ENCODE results near the gene ARPC1B. TPM values are rescaled to one million over a fixed set of nuclear protein-coding genes. Genes with fewer than 3 reads are reported as not detected.
"Not testable (repeated sequence)": the region's sequence is repeated elsewhere in the genome, so short reads cannot be mapped to it uniquely, and the experiment has no call there.

Gene ARPC1B
- total RNA-seq (100 to 1,000 TPM; 185 to 220 TPM), total RNA-seq (16.3 to 27.3 reads per million in 2 donors)

DNA sequence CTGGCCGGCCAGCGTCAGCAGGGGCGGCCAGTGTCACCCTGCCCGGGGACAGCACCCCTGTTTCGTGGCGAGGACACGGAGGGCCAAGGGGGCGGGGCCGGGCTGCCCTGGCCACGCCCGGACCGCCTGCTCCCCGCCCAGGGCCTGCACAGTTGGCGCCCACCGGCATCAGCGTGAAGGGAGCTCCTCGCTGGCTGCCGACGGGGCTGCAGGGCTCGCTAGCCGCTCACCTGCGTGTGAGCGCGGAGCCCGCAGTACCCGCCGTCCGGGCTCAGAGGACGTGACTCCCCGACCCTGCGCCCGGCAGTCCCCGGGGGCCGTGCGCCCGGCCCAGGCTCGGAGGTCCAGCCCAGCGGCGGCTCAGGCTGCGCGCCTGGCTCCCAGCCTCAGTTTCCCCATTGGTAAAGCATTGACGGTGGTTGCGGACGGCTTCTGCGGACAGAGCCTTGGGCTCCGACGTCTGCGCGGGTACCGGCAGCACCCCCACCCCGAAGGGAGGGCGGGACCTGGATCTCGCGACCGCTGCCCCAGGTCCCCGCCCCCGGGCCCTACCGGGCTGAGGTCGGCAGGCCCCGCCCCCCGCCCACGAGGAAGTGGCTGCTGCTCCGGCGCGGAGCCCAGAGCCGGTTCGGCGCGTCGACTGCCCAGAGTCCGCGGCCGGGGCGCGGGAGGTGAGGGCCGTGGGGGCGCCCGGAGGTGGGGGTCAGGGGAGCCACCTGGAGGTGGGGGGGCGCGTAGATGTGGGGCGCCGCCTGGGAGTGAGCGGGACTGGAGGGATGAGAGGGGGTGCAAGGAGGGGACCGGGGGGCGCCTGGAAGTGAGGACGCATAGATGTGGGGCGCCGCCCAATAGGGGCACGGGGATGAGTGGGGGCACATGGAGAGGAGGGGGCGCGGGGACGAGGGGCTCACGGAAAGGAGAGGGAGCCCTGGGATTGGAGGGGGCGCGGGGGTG lies at the start of gene ARPC1B:
Gene ARPC1B (plus strand): TSS at position 620 of the 954 bp plus-strand sequence. CDS start 10,985 bp downstream, outside the sequence.
- peak; percentile 66 for ATAC-seq
- peak; percentile 67 to 88 (median 84) for DNase-seq
- Mint-ChIP-seq H3K4me3 (peak within 1 kb of the TSS; percentile 89), H3K27ac (peak within 1 kb of the TSS; percentile 98), H3K36me3 (ENCODE audit: low read depth) (peaks cover 3% of the 10 kb centered on the region), H3K27me3 (no peaks in the 10 kb centered on the region), H3K4me1 (peaks cover 21% of the 10 kb centered on the region)
- no peaks in the 10 kb centered on the region for H3K9me3 ChIP-seq (ENCODE audit: control insufficient read depth, low read length, poor library complexity, severe bottlenecking)

DNA sequence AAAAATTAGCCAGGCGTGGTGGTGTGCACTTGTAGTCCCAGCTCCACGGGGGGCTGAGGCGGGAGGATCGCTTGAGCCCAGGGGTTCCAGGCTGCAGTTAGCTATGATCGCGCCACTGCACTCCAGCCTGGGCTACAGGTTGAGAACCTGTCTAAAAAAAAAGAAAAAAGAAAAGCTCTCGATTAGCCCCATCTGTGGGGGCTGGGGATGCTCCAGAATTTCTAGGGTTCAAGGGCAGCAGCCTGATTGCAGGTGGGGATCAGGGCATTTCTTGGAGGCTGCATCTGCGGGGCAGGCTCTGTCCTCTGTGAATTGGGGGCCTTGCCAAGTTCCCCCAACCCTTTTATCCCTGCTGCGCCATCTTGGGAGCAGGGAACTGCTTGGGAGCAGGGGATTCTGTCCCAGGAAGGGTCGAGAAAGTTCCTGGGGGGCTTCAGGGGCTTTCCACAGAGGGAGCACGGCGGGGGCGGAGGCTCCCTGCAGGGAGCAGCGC lies 49.5 kb upstream of the ARPC1B start:
- ATAC-seq: no peak

DNA sequence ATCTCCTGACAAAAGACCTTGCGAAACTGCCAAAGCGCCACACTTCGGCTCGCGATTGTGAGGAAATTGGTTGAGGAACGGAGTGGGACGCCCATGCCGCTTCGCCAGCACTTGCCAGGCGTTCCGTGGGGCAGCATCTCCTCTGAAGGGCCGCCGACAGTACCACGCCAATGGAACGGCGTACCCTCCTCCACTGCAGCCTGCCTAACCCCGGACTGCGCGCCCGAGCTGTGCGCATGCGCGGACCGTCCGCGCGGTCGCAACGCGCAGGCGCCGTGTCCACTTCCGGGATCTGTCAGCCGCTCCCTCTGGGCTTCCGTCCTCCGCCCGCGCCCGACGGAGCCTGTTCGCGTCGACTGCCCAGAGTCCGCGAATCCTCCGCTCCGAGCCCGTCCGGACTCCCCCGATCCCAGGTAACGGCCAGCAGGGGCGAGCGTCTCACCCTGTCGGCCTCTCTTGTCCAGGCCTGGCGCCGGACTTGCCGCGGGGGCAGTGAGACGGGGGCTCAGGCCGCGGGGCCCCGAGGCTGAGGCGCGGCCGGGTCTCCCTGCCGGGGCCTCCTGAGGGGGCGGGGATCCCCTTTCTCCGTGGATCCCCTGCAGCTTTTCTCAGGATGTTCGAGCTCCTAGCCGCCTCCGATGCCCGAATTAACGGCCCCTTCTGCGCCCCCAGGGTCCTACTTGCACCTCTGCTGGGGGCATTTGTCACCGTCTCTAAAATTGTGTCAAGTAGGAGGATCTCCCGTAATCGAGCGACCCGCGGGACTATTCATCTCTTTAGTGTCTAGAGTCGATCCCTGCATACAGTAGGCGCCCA lies 48.7 kb upstream of the ARPC1B start, which contains the start of gene ARPC1A:
Gene ARPC1A (plus strand): TSS at position 307 of the 816 bp plus-strand sequence. CDS start 7,456 bp downstream, outside the sequence.
- Mint-ChIP-seq H3K36me3 (ENCODE audit: low read depth) (peaks cover 2% of the 10 kb centered on the region), H3K4me1 (peaks cover 34% of the 10 kb centered on the region), H3K27me3 (no peaks in the 10 kb centered on the region), H3K27ac (peak within 1 kb of the TSS; percentile 98), H3K4me3 (peak within 1 kb of the TSS; percentile 98)
- DNase-seq (peak; percentile 91 to 92 (median 91)), ATAC-seq (peak; percentile 96)
- H3K9me3 ChIP-seq (ENCODE audit: control insufficient read depth, low read length, poor library complexity, severe bottlenecking): no peaks in the 10 kb centered on the region

More for the DNA sequence above, 49.5 kb upstream of the ARPC1B start:
- Mint-ChIP-seq H3K4me3 (peak overlapping the region; percentile 98), H3K27ac (peak overlapping the region; percentile 98), H3K4me1 (peaks cover 27% of the 10 kb centered on the region), H3K36me3 (ENCODE audit: low read depth) (peaks cover 2% of the 10 kb centered on the region), H3K27me3 (no peaks in the 10 kb centered on the region)
- H3K9me3 ChIP-seq (ENCODE audit: control insufficient read depth, low read length, poor library complexity, severe bottlenecking): no peaks in the 10 kb centered on the region
- no peak for DNase-seq

DNA sequence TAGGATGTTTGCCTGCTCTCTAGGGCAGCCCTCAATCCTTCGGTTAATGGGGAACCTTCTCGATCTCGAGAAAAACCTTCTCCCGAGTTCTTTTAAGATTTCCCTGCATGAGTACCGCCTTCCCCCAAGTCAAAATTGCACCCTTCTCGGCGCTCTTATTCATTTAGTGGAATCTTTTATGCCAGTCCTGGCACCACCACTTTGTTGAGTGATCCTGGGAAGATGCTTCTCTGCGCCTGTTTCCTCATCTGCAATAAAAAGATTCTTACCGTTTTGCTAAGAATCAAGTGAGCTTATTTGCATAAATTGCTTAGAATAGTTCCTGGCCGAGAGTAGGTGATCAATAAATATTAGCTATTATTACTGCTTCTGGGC lies 48.1 kb upstream of the ARPC1B start:
- ATAC-seq (no peak), DNase-seq (no peak)
- H3K4me3 Mint-ChIP-seq: peak overlapping the region; percentile 98
- peaks cover 38% of the 10 kb centered on the region for H3K4me1 Mint-ChIP-seq
- no peaks in the 10 kb centered on the region for H3K9me3 ChIP-seq (ENCODE audit: control insufficient read depth, low read length, poor library complexity, severe bottlenecking)
- H3K36me3 Mint-ChIP-seq (ENCODE audit: low read depth): peaks cover 2% of the 10 kb centered on the region
- H3K27me3 Mint-ChIP-seq: no peaks in the 10 kb centered on the region
- H3K27ac Mint-ChIP-seq: peak overlapping the region; percentile 98

DNA sequence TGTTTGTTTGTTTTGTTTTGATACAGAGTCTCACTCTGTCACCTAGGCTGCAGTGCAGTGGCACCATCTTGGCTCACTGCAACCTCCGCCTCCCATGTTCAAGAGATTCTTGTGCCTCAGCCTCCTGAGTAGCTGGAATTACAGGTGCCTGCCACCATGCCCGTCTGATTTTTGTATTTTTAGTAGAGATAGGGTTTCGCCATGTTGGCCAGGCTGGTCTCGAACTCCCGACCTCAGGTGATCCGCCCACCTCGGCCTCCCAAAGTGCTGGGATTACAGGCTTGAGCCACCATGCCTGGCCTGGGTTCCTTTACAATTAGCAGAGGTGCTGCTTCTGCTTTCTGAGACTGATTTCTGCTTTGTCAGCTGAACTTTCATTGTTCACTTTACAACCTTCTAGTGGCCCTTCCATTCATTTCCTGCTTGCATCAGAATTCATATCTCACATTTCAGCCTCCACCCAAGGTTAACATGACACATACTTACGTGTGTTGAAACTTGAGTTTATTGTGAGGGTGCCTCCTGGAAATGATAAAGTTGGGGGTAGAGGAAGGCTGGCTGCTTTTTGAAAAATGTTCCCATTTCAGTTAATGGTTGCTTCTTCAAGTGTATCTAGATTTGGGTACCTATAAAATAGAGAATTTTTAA lies 44.1 kb upstream of the ARPC1B start:
- not testable (repeated sequence) for H3K27me3 Mint-ChIP-seq; DNase-seq; H3K36me3 Mint-ChIP-seq (ENCODE audit: low read depth); ATAC-seq; H3K9me3 ChIP-seq (ENCODE audit: control insufficient read depth, low read length, poor library complexity, severe bottlenecking)
- Mint-ChIP-seq H3K27ac (peak overlapping the region; percentile 54), H3K4me3 (peak overlapping the region; percentile 53), H3K4me1 (peaks cover 46% of the 10 kb centered on the region)

DNA sequence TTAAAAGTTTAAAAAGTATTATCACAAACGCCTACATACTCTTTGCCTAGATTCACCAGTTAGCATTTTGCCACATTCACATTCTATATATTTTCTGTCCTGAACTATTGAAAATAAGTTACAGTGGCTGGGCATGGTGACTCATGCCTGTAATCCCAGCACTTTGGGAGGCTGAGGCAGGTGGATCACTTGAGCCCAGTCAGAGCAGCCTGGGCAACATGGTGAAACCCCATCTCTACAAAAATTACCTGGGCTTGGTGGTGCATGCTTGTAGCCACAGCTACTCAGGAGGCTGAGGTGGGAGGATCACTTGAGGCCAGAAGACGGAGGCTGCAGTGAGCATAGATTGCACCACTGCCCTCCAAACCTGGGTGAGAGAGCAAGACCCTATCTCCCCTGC lies 43.5 kb upstream of the ARPC1B start:
- Mint-ChIP-seq H3K4me1 (peaks cover 43% of the 10 kb centered on the region), H3K4me3 (no peak overlapping the region), H3K27ac (peak overlapping the region; percentile 54), H3K27me3 (no peaks in the 10 kb centered on the region), H3K36me3 (ENCODE audit: low read depth) (peaks cover 2% of the 10 kb centered on the region)
- H3K9me3 ChIP-seq (ENCODE audit: control insufficient read depth, low read length, poor library complexity, severe bottlenecking): no peaks in the 10 kb centered on the region
- no peak for ATAC-seq
- no peak for DNase-seq

DNA sequence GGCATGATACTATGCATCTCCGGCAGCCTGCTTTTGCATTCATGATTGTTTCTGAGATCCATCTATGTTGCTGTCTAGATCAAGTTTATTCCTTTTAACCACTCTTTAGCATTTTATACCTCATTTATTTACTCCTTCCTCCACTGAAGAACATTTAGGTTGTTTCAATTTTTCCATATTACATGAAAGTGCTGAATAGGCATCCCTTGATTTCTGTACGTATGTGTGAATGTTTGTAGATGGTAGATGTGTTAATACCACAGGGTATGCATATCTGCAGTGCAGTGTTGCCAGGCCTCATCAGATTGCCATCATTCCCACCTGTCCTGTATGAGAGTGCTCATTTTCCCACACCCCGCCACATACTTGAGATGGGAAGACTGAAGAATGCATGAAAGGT lies 34.9 kb upstream of the ARPC1B start:
- peaks cover 5% of the 10 kb centered on the region for H3K4me1 Mint-ChIP-seq
- ATAC-seq: no peak
- no peaks in the 10 kb centered on the region for H3K27me3 Mint-ChIP-seq
- no peaks in the 10 kb centered on the region for H3K9me3 ChIP-seq (ENCODE audit: control insufficient read depth, low read length, poor library complexity, severe bottlenecking)
- peaks cover 8% of the 10 kb centered on the region for H3K36me3 Mint-ChIP-seq (ENCODE audit: low read depth)
- H3K27ac Mint-ChIP-seq: no peak overlapping the region
- DNase-seq: no peak
- no peak overlapping the region for H3K4me3 Mint-ChIP-seq

DNA sequence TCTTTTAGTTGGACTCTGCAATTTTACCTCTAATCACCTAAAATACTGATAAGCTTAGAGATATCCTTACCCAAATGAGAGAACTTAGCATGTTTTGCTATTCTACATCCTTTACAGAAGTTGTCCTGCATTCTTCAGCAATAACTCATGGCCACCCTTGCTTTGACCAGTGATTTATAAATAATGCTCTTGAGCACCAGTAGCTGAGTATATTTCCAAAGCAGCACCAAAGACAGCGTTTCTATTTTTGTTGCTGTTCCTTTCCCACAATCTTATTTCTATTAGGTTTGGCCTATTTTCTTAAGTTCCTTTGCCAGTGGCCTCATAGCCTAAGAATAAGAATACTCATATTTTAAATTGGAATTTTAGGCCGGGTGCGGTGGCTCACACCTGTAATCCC lies 33.9 kb upstream of the ARPC1B start:
- H3K27ac Mint-ChIP-seq: peak overlapping the region; percentile 56
- peaks cover 5% of the 10 kb centered on the region for H3K4me1 Mint-ChIP-seq
- ATAC-seq: no peak

DNA sequence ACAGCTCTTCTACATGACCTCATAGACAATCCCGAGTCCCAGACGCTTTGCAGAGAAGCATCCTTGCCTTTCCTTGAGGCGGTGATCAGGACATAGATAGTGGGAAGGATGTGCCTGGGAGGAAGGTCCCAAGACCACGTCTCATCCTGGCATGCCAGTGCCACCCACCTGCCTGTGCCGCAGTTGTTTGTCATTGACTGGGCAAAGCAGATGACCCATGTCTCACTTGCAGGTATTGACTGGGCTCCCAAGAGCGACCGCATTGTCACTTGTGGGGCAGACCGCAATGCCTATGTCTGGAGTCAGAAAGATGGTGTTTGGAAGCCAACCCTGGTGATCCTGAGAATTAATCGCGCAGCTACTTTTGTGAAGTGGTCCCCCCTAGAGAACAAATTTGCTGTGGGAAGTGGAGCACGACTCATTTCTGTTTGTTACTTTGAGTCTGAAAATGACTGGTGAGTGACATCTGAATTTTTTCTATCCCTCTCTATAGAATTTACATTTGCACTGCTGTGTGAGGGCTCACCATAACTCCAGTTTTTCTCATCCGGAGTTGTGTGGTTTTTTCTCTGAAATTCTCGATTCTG lies 30.4 kb upstream of the ARPC1B start:
- H3K9me3 ChIP-seq (ENCODE audit: control insufficient read depth, low read length, poor library complexity, severe bottlenecking): no peaks in the 10 kb centered on the region
- Mint-ChIP-seq H3K27ac (no peak overlapping the region), H3K36me3 (ENCODE audit: low read depth) (peaks cover 6% of the 10 kb centered on the region), H3K4me1 (peaks cover 3% of the 10 kb centered on the region), H3K27me3 (no peaks in the 10 kb centered on the region), H3K4me3 (no peak overlapping the region)
- no peak for DNase-seq
- no peak for ATAC-seq

More for the DNA sequence above, 33.9 kb upstream of the ARPC1B start:
- no peak overlapping the region for H3K4me3 Mint-ChIP-seq
- H3K9me3 ChIP-seq (ENCODE audit: control insufficient read depth, low read length, poor library complexity, severe bottlenecking): no peaks in the 10 kb centered on the region
- no peak for DNase-seq
- H3K36me3 Mint-ChIP-seq (ENCODE audit: low read depth): peaks cover 8% of the 10 kb centered on the region
- no peaks in the 10 kb centered on the region for H3K27me3 Mint-ChIP-seq

DNA sequence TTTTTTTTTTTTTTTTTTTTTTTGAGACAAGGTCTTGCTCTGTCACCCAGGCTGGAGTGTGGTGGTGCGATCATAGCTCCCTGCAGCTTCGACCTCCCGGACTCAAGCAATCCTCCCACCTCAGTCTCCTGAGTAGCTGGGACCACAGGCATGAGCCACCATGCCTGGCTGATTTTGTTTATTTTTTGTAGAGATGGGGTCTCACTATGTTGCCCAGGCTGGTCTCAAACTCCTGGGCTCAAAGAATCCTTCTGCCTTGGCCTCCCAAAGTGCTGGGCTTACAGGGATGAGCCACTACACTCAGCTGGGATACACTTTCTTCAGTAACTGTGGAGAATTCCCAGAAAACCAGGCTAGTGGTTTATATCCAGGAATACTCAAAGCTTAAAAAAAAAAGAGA lies 23.9 kb upstream of the ARPC1B start:
- H3K27ac Mint-ChIP-seq: peak overlapping the region; percentile 67
- not testable (repeated sequence) for H3K27me3 Mint-ChIP-seq; H3K9me3 ChIP-seq (ENCODE audit: control insufficient read depth, low read length, poor library complexity, severe bottlenecking); DNase-seq; ATAC-seq; H3K36me3 Mint-ChIP-seq (ENCODE audit: low read depth); H3K4me1 Mint-ChIP-seq; H3K4me3 Mint-ChIP-seq

DNA sequence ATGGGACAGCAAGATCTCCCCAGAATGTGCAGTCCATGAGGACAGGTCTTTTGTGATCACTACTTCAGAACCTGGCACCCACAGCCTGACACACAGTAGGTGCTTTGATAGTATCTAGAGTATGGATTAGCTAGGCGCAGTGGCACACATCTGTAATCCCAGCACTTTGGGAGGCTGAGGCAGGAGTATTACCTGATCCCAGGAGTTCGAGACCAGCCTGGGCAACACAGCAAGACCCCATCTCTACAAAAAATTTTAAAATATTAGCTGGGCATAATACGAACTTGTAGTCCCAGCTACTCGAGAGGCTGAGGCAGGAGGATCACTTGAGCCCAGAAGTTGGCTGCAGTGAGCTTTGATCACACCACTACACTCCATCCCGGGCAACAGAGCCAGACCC lies 22.3 kb upstream of the ARPC1B start:
- Mint-ChIP-seq H3K27ac (no peak overlapping the region), H3K36me3 (ENCODE audit: low read depth) (peaks cover 3% of the 10 kb centered on the region), H3K4me1 (no peaks in the 10 kb centered on the region), H3K27me3 (no peaks in the 10 kb centered on the region), H3K4me3 (no peak overlapping the region)
- ATAC-seq: no peak
- no peaks in the 10 kb centered on the region for H3K9me3 ChIP-seq (ENCODE audit: control insufficient read depth, low read length, poor library complexity, severe bottlenecking)
- DNase-seq: no peak

DNA sequence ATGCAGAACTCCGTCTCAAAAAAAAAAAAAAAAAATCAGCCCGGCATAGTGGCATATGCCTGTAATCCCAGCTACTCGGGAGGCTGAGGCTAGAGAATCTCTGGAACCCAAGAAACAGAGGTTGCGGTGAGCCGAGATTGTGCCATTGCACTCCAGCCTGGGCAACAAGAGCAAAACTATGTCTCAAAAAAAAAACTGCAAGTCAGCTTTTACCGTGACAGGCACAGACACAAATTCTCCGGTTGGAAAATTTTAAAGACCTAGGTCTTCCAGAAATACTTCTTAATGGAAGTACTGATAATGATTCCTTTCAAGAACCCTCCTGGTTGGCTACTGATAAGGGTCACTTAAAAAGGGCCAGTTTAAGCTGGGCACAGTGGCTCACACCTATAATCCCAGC lies 19.4 kb upstream of the ARPC1B start:
- no peak overlapping the region for H3K27ac Mint-ChIP-seq
- peaks cover 10% of the 10 kb centered on the region for H3K36me3 Mint-ChIP-seq (ENCODE audit: low read depth)
- ATAC-seq: no peak
- no peaks in the 10 kb centered on the region for H3K27me3 Mint-ChIP-seq
- H3K4me3 Mint-ChIP-seq: no peak overlapping the region
- H3K4me1 Mint-ChIP-seq: no peaks in the 10 kb centered on the region
- no peak for DNase-seq
- no peaks in the 10 kb centered on the region for H3K9me3 ChIP-seq (ENCODE audit: control insufficient read depth, low read length, poor library complexity, severe bottlenecking)
